K562 (cell line): ENCODE data around the gene RBM12. TPM values are rescaled to one million over a fixed set of nuclear protein-coding genes. Genes with fewer than 3 reads are reported as not detected.
A peak's percentile ranks its signal among the peaks of the same experiment; 100 is the strongest.

ENCODE experiments used
- ETV1 ChIP-seq: fragments of 450-650 bp; conservative IDR thresholded peaks from 2 replicates; pipeline ENCODE4 v1.6.1; 2016; ENCODE audit warnings: missing genetic modification characterization, control low read depth, low read depth, missing compliant biosample characterization
- FOXJ2 ChIP-seq: fragments of 200-800 bp; sonication (Bioruptor generic); IDR thresholded peaks from 2 replicates; pipeline ENCODE4 v1.6.1; 2016; ENCODE audit warnings: missing genetic modification characterization, missing compliant biosample characterization
- GTF2F1 ChIP-seq: IDR thresholded peaks from 2 replicates; pipeline ENCODE4 v1.6.1; 2011; ENCODE audit warnings: low read depth, low read length, improper control_type of control experiment
- LARP7 ChIP-seq: fragments of 450-650 bp; IDR thresholded peaks from 2 replicates; pipeline ENCODE4 v1.6.1; 2016
- NFRKB ChIP-seq: fragments of 450-650 bp; IDR thresholded peaks from 2 replicates; pipeline ENCODE4 v1.6.1; 2016; ENCODE audit warnings: low read depth
- NR3C1 ChIP-seq: sonication (generic); formaldehyde crosslinking; IDR thresholded peaks from 2 replicates; pipeline ENCODE4 v1.8.1; 2022; ENCODE audit warnings: missing genetic modification reagents
- SAFB2 ChIP-seq: fragments of 200-400 bp; formaldehyde crosslinking; IDR thresholded peaks from 2 replicates; pipeline ENCODE4 v1.6.1; 2018; ENCODE audit warnings: borderline replicate concordance, low read length, low read depth, moderate library complexity; ENCODE audit not compliant: severe bottlenecking
- SRSF9 ChIP-seq: fragments of 200-400 bp; formaldehyde crosslinking; IDR thresholded peaks from 2 replicates; pipeline ENCODE4 v1.6.1; 2017; ENCODE audit warnings: low read depth, low read length, borderline replicate concordance
- STAT5B ChIP-seq: fragments of 250-450 bp; sonication (Bioruptor Pico); IDR thresholded peaks from 2 replicates; pipeline ENCODE4 v1.8.0; 2021; ENCODE audit warnings: mild to moderate bottlenecking, inconsistent platforms
- TCF7L2 ChIP-seq: fragments of 150-350 bp; IDR thresholded peaks from 2 replicates; pipeline ENCODE4 v1.6.1; 2016; ENCODE audit warnings: low read depth, mild to moderate bottlenecking, low read length, moderate library complexity
- TRIM24 ChIP-seq, 2 experiments: fragments of 450-650 bp; IDR thresholded peaks; 2 replicates each; pipeline ENCODE4 v1.6.1; 2016
- ZNF175 ChIP-seq: fragments of 200-800 bp; sonication (Bioruptor generic); IDR thresholded peaks from 2 replicates; pipeline ENCODE4 v1.6.1; 2016; ENCODE audit warnings: low read depth, mild to moderate bottlenecking, missing genetic modification characterization, missing compliant biosample characterization
- ZNF764 ChIP-seq: fragments of 250-450 bp; sonication (Bioruptor Pico); IDR thresholded peaks from 2 replicates; pipeline ENCODE4 v1.4.0; 2020; ENCODE audit warnings: low read depth, mild to moderate bottlenecking, moderate library complexity
- ZNF830 ChIP-seq: fragments of 250-450 bp; sonication (Bioruptor Pico); IDR thresholded peaks from 2 replicates; pipeline ENCODE4 v1.5.0; 2021; ENCODE audit warnings: mild to moderate bottlenecking
- polyA plus RNA-seq, 8 experiments: library from polyadenylated mRNA; depleted of rRNA in 4 of 8; stranded (reverse) in 5 of 8; unstranded in 3 of 8; fragments of >200 nt; fragmentation: Nextera tagmentation in 2 of 8; fragmentation: Illumina TruSeq in 1 of 8; extraction: Ambion mirVana in 2 of 8; extraction: Trizol in 1 of 8; gene quantifications; 2 replicates each; pipeline versions ENCODE4 v1.2.1 to v1.2.3, GENCODE V29; 2011 to 2014; ENCODE audit warnings: inconsistent platforms in 1 of 8, missing spikeins in 1 of 8
- total RNA-seq, 7 experiments: library from RNA; depleted of rRNA in 6 of 7; stranded (reverse); fragments of >200 nt in 6 of 7; fragmentation: Illumina TruSeq in 2 of 7; extraction: Trizol in 2 of 7; gene quantifications; 2 replicates each; pipeline versions ENCODE4 v1.2.1 to v1.2.3, GENCODE V29; 2011 to 2021; ENCODE audit warnings: low replicate concordance in 1 of 7
- TF ChIP-seq, protein P1 (sequence below): fragments of 450-650 bp; IDR thresholded peaks from 2 replicates; pipeline ENCODE4 v1.6.1; 2016; ENCODE audit warnings: low read depth
- TF ChIP-seq, protein P2 (sequence below): fragments of 250-450 bp; sonication (Bioruptor Pico); IDR thresholded peaks from 2 replicates; pipeline ENCODE4 v1.5.0; 2022; ENCODE audit warnings: mild to moderate bottlenecking
- TF ChIP-seq, protein P3 (sequence below): fragments of 250-450 bp; sonication (Bioruptor Pico); IDR thresholded peaks from 2 replicates; pipeline ENCODE4 v1.5.0; 2021

The RBM12 gene
- total and polyA plus RNA-seq, 9 of the 15 experiments (the other 6 are each of a cell fraction or from before 2014, with no cell fraction given): 5.0 to 162 (median 73.3) TPM

DNA sequence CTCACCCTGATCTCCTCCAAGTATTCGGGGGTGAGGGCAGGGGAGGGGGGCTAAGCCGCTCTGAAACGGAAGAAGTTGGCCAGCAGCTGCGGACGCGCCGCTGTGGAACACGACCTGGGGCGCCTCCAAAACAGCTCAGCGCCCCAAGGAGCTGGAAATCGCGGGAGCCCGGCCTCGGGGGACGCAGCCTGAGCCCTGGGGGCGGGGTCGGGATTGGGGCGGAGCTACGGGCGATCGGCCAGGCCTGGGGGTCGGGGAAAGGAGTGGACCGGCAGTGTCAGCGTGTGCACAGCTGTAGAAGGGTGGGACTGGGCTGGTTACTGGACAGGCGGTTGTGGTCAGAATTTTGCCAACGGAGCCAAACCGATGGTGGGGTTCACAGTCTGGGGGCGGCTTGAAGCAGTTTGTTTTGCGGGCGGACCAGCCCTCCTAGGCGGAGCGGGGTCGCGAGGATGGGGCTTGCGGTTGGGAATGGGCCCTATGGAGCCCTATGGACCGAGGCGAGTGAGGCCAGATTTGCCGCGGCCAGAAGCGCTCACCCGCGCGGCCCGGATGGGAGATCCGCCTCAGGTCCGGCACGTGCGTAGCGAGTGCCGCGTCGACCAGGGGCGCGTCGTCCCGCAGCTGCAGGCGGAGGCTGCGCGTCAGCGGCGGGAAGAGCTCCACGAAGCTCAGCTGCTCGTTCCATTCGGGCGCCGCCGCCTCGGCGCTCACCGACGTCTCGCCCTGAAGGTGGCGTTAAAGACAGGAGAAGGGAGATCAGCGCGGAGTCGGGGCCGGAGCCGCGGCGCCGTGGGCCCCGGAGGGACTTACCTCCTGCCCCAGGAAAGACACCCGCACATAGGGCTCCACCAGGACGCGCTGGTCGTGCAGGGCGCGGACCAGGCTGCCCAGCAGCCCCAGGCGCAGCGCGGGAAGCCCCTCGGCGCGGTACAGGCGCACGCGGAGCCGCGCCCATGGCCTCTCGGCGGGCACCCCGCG, 63.4 kb downstream of the RBM12 start (continued):
- no peak for TF ChIP-seq TCF7L2
- TF ChIP-seq, protein P1, sequence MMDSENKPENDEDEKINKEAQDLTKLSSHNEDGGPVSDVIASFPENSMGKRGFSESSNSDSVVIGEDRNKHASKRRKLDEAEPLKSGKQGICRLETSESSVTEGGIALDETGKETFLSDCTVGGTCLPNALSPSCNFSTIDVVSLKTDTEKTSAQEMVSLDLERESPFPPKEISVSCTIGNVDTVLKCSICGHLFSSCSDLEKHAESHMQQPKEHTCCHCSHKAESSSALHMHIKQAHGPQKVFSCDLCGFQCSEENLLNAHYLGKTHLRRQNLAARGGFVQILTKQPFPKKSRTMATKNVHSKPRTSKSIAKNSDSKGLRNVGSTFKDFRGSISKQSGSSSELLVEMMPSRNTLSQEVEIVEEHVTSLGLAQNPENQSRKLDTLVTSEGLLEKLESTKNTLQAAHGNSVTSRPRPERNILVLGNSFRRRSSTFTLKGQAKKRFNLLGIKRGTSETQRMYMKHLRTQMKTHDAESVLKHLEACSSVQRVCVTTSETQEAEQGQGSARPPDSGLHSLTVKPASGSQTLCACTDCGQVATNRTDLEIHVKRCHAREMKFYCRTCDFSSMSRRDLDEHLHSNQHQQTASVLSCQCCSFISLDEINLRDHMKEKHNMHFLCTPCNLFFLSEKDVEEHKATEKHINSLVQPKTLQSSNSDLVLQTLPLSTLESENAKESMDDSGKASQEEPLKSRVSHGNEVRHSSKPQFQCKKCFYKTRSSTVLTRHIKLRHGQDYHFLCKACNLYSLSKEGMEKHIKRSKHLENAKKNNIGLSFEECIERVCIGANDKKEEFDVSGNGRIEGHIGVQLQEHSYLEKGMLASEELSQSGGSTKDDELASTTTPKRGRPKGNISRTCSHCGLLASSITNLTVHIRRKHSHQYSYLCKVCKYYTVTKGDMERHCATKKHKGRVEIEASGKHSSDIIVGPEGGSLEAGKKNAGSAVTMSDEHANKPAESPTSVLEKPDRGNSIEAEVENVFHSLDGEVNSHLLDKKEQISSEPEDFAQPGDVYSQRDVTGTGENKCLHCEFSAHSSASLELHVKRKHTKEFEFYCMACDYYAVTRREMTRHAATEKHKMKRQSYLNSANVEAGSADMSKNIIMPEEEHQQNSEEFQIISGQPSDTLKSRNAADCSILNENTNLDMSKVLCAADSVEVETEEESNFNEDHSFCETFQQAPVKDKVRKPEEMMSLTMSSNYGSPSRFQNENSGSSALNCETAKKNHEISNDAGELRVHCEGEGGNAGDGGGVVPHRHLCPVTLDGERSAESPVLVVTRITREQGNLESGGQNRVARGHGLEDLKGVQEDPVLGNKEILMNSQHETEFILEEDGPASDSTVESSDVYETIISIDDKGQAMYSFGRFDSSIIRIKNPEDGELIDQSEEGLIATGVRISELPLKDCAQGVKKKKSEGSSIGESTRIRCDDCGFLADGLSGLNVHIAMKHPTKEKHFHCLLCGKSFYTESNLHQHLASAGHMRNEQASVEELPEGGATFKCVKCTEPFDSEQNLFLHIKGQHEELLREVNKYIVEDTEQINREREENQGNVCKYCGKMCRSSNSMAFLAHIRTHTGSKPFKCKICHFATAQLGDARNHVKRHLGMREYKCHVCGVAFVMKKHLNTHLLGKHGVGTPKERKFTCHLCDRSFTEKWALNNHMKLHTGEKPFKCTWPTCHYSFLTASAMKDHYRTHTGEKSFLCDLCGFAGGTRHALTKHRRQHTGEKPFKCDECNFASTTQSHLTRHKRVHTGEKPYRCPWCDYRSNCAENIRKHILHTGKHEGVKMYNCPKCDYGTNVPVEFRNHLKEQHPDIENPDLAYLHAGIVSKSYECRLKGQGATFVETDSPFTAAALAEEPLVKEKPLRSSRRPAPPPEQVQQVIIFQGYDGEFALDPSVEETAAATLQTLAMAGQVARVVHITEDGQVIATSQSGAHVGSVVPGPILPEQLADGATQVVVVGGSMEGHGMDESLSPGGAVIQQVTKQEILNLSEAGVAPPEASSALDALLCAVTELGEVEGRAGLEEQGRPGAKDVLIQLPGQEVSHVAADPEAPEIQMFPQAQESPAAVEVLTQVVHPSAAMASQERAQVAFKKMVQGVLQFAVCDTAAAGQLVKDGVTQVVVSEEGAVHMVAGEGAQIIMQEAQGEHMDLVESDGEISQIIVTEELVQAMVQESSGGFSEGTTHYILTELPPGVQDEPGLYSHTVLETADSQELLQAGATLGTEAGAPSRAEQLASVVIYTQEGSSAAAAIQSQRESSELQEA: no peak
- TF ChIP-seq NFRKB: no peak
- no peak for TF ChIP-seq ETV1 (tag)
- TF ChIP-seq SAFB2: no peak
- TF ChIP-seq SRSF9: no peak
- TF ChIP-seq ZNF830 (CRISPR knock-in tag): no peak
- TF ChIP-seq GTF2F1: no peak
- TF ChIP-seq FOXJ2: no peak
- TF ChIP-seq, protein P2, sequence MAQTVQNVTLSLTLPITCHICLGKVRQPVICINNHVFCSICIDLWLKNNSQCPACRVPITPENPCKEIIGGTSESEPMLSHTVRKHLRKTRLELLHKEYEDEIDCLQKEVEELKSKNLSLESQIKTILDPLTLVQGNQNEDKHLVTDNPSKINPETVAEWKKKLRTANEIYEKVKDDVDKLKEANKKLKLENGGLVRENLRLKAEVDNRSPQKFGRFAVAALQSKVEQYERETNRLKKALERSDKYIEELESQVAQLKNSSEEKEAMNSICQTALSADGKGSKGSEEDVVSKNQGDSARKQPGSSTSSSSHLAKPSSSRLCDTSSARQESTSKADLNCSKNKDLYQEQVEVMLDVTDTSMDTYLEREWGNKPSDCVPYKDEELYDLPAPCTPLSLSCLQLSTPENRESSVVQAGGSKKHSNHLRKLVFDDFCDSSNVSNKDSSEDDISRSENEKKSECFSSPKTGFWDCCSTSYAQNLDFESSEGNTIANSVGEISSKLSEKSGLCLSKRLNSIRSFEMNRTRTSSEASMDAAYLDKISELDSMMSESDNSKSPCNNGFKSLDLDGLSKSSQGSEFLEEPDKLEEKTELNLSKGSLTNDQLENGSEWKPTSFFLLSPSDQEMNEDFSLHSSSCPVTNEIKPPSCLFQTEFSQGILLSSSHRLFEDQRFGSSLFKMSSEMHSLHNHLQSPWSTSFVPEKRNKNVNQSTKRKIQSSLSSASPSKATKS: no peak
- TF ChIP-seq TRIM24 (IDR thresholded peaks at IDR 0.05): peak in 1 of 2 experiments; percentile 31; a peak in 1 of 4 replicates
- TF ChIP-seq NR3C1 (CRISPR knock-in tag): peak; percentile 90
- TF ChIP-seq ZNF175 (CRISPR knock-in tag): no peak
- no peak for TF ChIP-seq ZNF764 (CRISPR knock-in tag)
- no peak for TF ChIP-seq STAT5B
- TF ChIP-seq LARP7: no peak
- TF ChIP-seq, protein P3, sequence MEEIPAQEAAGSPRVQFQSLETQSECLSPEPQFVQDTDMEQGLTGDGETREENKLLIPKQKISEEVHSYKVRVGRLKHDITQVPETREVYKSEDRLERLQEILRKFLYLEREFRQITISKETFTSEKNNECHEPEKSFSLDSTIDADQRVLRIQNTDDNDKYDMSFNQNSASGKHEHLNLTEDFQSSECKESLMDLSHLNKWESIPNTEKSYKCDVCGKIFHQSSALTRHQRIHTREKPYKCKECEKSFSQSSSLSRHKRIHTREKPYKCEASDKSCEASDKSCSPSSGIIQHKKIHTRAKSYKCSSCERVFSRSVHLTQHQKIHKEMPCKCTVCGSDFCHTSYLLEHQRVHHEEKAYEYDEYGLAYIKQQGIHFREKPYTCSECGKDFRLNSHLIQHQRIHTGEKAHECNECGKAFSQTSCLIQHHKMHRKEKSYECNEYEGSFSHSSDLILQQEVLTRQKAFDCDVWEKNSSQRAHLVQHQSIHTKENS (CRISPR knock-in tag): no peak
